Type B pancreatic cell (in vitro differentiated cells): ENCODE results near the gene DDX31. TPM values are rescaled to one million over a fixed set of nuclear protein-coding genes. Genes with fewer than 3 reads are reported as not detected.

Source experiments
- DNase-seq: peaks from one replicate; pipeline ENCODE4 v3.0.0; 2021; ENCODE audit warnings: mixed read lengths; ENCODE audit not compliant: unreplicated experiment; ENCODE audit errors: extremely low spot score
- H3K27ac Mint-ChIP-seq: 2 replicates; pipeline ENCODE4 v1.8.0; 2021; ENCODE audit warnings: mild to moderate bottlenecking, mixed read lengths
- H3K27me3 Mint-ChIP-seq: 2 replicates; pipeline ENCODE4 v1.8.0; 2021; ENCODE audit warnings: mixed read lengths
- H3K36me3 Mint-ChIP-seq: 2 replicates; pipeline ENCODE4 v1.8.0; 2021; ENCODE audit warnings: mixed read lengths
- H3K4me1 Mint-ChIP-seq: one replicate; pipeline ENCODE4 v1.8.0; 2021; ENCODE audit warnings: mixed read lengths; ENCODE audit not compliant: unreplicated experiment
- H3K4me3 Mint-ChIP-seq: 2 replicates; pipeline ENCODE4 v1.8.0; 2021; ENCODE audit warnings: mild to moderate bottlenecking, mixed read lengths
- H3K9me3 Mint-ChIP-seq: 2 replicates; pipeline ENCODE4 v1.8.0; 2021; ENCODE audit warnings: mixed read lengths
- CTCF ChIP-seq: fragments of 200-600 bp; sonication (generic); conservative IDR thresholded peaks from 2 replicates; pipeline ENCODE4 v1.5.0; 2021; ENCODE audit warnings: antibody characterized with exemption, mild to moderate bottlenecking
- total RNA-seq: library from RNA; stranded (reverse); gene quantifications from 2 replicates; pipeline ENCODE4 v1.2.1, GENCODE V29; 2021; ENCODE audit warnings: low replicate concordance

DDX31 gene
- total RNA-seq, 1 donor from 2014 or later = 19.6 TPM

DNA sequence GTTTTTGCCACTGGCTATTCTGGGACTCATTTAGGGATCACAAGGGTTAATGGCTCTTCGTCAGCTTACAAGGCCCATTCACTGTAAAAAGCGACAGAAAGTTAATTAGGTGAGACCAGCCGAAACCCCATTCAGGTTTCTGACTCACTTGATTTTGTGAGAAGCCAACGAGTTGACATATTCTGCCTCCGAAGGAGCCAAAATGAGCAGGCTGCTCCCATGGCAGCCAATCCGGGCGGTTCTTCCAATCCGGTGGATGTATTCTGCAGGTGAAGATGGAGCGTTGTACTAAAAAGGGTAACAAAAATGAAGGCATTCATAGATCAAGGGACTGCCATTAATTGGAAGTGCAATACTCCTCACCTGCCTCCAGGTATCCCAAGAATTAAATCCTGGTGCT lies 39.7 kb downstream of the DDX31 start:
- H3K4me1 Mint-ChIP-seq = no peaks in the 10 kb centered on the region
- no peaks in the 10 kb centered on the region for H3K9me3 Mint-ChIP-seq
- H3K4me3 Mint-ChIP-seq = no peak overlapping the region
- no peak overlapping the region for H3K27ac Mint-ChIP-seq
- H3K36me3 Mint-ChIP-seq = peaks cover 26% of the 10 kb centered on the region
- no peaks in the 10 kb centered on the region for H3K27me3 Mint-ChIP-seq
- TF ChIP-seq CTCF = no peak
- DNase-seq = no peak

GRCh38 chr9:132628746-132629145 lies 41.0 kb downstream of the DDX31 start:
- Mint-ChIP-seq H3K4me3 (no peak overlapping the region), H3K9me3 (no peaks in the 10 kb centered on the region), H3K36me3 (peaks cover 31% of the 10 kb centered on the region), H3K27ac (no peak overlapping the region), H3K27me3 (no peaks in the 10 kb centered on the region), H3K4me1 (no peaks in the 10 kb centered on the region)
- DNase-seq = no peak
- no peak for TF ChIP-seq CTCF

DNA sequence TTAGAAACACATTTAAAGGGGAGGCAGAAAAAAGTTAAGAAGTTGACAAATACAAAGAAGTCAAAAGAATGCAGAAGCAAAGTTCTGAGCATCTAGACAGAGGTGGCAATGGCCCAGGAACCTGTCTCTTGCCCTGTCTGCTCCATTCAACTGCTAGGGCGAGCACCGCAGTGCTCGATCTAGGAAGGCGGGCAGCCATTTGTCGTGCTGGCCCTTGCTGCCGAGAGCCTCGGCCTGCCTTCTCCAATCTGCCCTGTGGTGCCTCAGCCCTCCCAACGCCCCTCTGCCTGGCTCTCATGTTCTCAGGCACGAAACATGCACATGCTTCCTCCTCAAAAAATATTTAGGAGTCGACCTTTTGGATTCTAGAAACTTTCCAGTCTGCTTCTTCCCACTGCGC lies 42.2 kb downstream of the DDX31 start:
- H3K4me1 Mint-ChIP-seq = no peaks in the 10 kb centered on the region
- no peaks in the 10 kb centered on the region for H3K27me3 Mint-ChIP-seq
- no peaks in the 10 kb centered on the region for H3K9me3 Mint-ChIP-seq
- no peak for TF ChIP-seq CTCF
- no peak overlapping the region for H3K27ac Mint-ChIP-seq
- no peak for DNase-seq
- H3K4me3 Mint-ChIP-seq = no peak overlapping the region
- peaks cover 27% of the 10 kb centered on the region for H3K36me3 Mint-ChIP-seq

GRCh38 chr9:132627106-132627505 lies 42.7 kb downstream of the DDX31 start:
- Mint-ChIP-seq H3K4me1 (no peaks in the 10 kb centered on the region), H3K9me3 (no peaks in the 10 kb centered on the region), H3K27me3 (no peaks in the 10 kb centered on the region), H3K27ac (no peak overlapping the region), H3K36me3 (peaks cover 27% of the 10 kb centered on the region), H3K4me3 (no peak overlapping the region)
- TF ChIP-seq CTCF = no peak
- no peak for DNase-seq

GRCh38 chr9:132626285-132626684 lies 43.5 kb downstream of the DDX31 start:
- Mint-ChIP-seq H3K9me3 (no peaks in the 10 kb centered on the region), H3K36me3 (peaks cover 27% of the 10 kb centered on the region), H3K27ac (no peak overlapping the region), H3K27me3 (no peaks in the 10 kb centered on the region), H3K4me1 (no peaks in the 10 kb centered on the region), H3K4me3 (no peak overlapping the region)
- DNase-seq = no peak
- no peak for TF ChIP-seq CTCF

- DNase-seq = no peak
- Mint-ChIP-seq H3K27ac (no peak overlapping the region), H3K9me3 (no peaks in the 10 kb centered on the region), H3K4me3 (no peak overlapping the region), H3K36me3 (peaks cover 28% of the 10 kb centered on the region), H3K4me1 (no peaks in the 10 kb centered on the region), H3K27me3 (no peaks in the 10 kb centered on the region)
- TF ChIP-seq CTCF = no peak
Observed at GRCh38 chr9:132622159-132622558, 47.6 kb downstream of the DDX31 start.
